Esophagus (tissue), 2 donors: ENCODE results near the gene SMC5. TPM values are rescaled to one million over a fixed set of nuclear protein-coding genes. Genes with fewer than 3 reads are reported as not detected.

Experiments used
- polyA plus RNA-seq, 2 donors: library from polyadenylated mRNA; stranded (reverse); fragments of 200-250 nt; gene quantifications; one replicate each; pipeline ENCODE4 v1.2.3, GENCODE V29; 2013
- donor health status: healthy with polysubstance abuse.
- donor health status: Bipolar disorder and iron deficiency.

The SMC5 gene
- polyA plus RNA-seq, 2 donors: 8.9 to 9.5 TPM

Other genes with a start within 250 kb of the SMC5 start
- 1 to 10 TPM; 3.3 to 7.0 TPM for gene MAMDC2, start 215.1 kb upstream of the SMC5 start, polyA plus RNA-seq
- gene KLF9, start 155.7 kb downstream of the SMC5 start, polyA plus RNA-seq: 1 to 10 TPM; 5.8 to 9.0 TPM